Activated CD4-positive, alpha-beta T cell treated with anti-CD3 and anti-CD28 coated beads for 36 hours (primary cell): ENCODE data around the gene ZSCAN25. TPM values are rescaled to one million over a fixed set of nuclear protein-coding genes. Genes with fewer than 3 reads are reported as not detected.
A peak's percentile ranks its signal among the peaks of the same experiment; 100 is the strongest.

Source experiments
- ATAC-seq: fragments of 200-7000 bp; cut with Tn5 transposase; one replicate; pipeline ENCODE4 v1.10.0; 2021; ENCODE audit warnings: mild to moderate bottlenecking, moderate library complexity
- CTCF ChIA-PET: fragments of 350-600 bp; sonication (Branson Sonifier 250); formaldehyde crosslinking; loops from one replicate; lab custom pipeline; 2021; ENCODE audit warnings: antibody characterized with exemption; lab: Charles Lee
- POLR2A ChIA-PET: fragments of 350-600 bp; sonication (Branson Sonifier 250); formaldehyde crosslinking; loops from one replicate; lab custom pipeline; 2021; ENCODE audit warnings: antibody characterized with exemption, inconsistent platforms; lab: Charles Lee
- DNase-seq: peaks from one replicate; pipeline ENCODE4 v3.0.0-alpha.2; 2020
- H3K27ac Mint-ChIP-seq: one replicate; pipeline ENCODE4 v1.8.0; 2021; ENCODE audit warnings: mixed read lengths
- H3K27me3 Mint-ChIP-seq: one replicate; pipeline ENCODE4 v1.8.0; 2021; ENCODE audit warnings: mixed read lengths
- H3K36me3 Mint-ChIP-seq: one replicate; pipeline ENCODE4 v1.8.0; 2021; ENCODE audit warnings: low read depth, mixed read lengths
- H3K4me1 Mint-ChIP-seq: one replicate; pipeline ENCODE4 v1.8.0; 2021; ENCODE audit warnings: mixed read lengths
- H3K4me3 Mint-ChIP-seq: one replicate; pipeline ENCODE4 v1.8.0; 2021; ENCODE audit warnings: mild to moderate bottlenecking, moderate library complexity, mixed read lengths
- H3K9me3 Mint-ChIP-seq: one replicate; pipeline ENCODE4 v1.8.0; 2021; ENCODE audit warnings: low read depth, mixed read lengths
- intact Hi-C, 2 experiments: fragments of 100-400 bp; cut with DNase I in 1 of 2; cut with micrococcal nuclease in 1 of 2; formaldehyde crosslinking; loops; one replicate each; pipeline versions ENCODE4 v1.14.2 to v1.15.1; 2022 to 2024; cut with DNase I, micrococcal nuclease
- total RNA-seq, 2 experiments: library from RNA; stranded (reverse); gene quantifications; one replicate each; pipeline ENCODE4 v1.2.3, GENCODE V29; 2021

ZSCAN25 gene
- total RNA-seq, 2 experiments from 2014 or later: 20.5 to 25.2 TPM

GRCh38 chr7:99618726-99619125 is 2.0 kb downstream of the ZSCAN25 start:
- peak overlapping the region; percentile 96 for H3K27ac Mint-ChIP-seq
- ChIA-PET CTCF (no interaction called here), POLR2A (no interaction called here)
- intact Hi-C loops: loop anchor here (5.0 to 10.0 kb wide), 3 partner anchors 114 to 466 kb away; partner anchors contain the start of genes COPS6 (in 1 of the 2), ZKSCAN5 (in 1 of the 2), ZNF3 (in 1 of the 2) and ZNF394 (in 1 of the 2)
- H3K27me3 Mint-ChIP-seq: no peaks in the 10 kb centered on the region
- ATAC-seq (no peak), DNase-seq (no peak)
- peaks cover 58% of the 10 kb centered on the region for H3K36me3 Mint-ChIP-seq
- H3K4me3 Mint-ChIP-seq: peak overlapping the region; percentile 92
- peaks cover 64% of the 10 kb centered on the region for H3K4me1 Mint-ChIP-seq
- no peaks in the 10 kb centered on the region for H3K9me3 Mint-ChIP-seq

GRCh38 chr7:99619571-99620130 is 2.9 kb downstream of the ZSCAN25 start:
- Mint-ChIP-seq H3K27ac (peak overlapping the region; percentile 96), H3K36me3 (peaks cover 67% of the 10 kb centered on the region), H3K9me3 (no peaks in the 10 kb centered on the region), H3K4me1 (peaks cover 73% of the 10 kb centered on the region), H3K4me3 (no peak overlapping the region), H3K27me3 (no peaks in the 10 kb centered on the region)
- intact Hi-C loops: loop anchor here (5.0 to 10.0 kb wide), 5 partner anchors 115 to 465 kb away; partner anchors contain the start of genes COPS6 (in 1 of the 2), ZKSCAN5 (in 1 of the 2), ZNF3 (in 1 of the 2) and ZNF394 (in 1 of the 2)
- ATAC-seq (no peak), DNase-seq (no peak)
- ChIA-PET CTCF (no interaction called here), POLR2A (interaction anchor here (0.6 kb wide), 1 partner anchor 287 kb away, joined by 3 read pairs; no protein-coding TSS in a partner anchor)

GRCh38 chr7:99621271-99621670 is 4.5 kb downstream of the ZSCAN25 start:
- no peak for ATAC-seq
- intact Hi-C loops: loop anchor here in 1 of 2 experiments (5.0 kb wide), 2 partner anchors 166 to 371 kb away; no protein-coding TSS in a partner anchor
- ChIA-PET CTCF (no interaction called here), POLR2A (no interaction called here)
- no peak overlapping the region for H3K4me3 Mint-ChIP-seq
- H3K4me1 Mint-ChIP-seq: peaks cover 80% of the 10 kb centered on the region
- peaks cover 83% of the 10 kb centered on the region for H3K36me3 Mint-ChIP-seq
- H3K27ac Mint-ChIP-seq: peak overlapping the region; percentile 98
- no peak for DNase-seq
- no peaks in the 10 kb centered on the region for H3K27me3 Mint-ChIP-seq
- H3K9me3 Mint-ChIP-seq: no peaks in the 10 kb centered on the region

GRCh38 chr7:99622596-99622995 is 5.8 kb downstream of the ZSCAN25 start:
- Mint-ChIP-seq H3K9me3 (no peaks in the 10 kb centered on the region), H3K36me3 (peaks cover 90% of the 10 kb centered on the region), H3K4me3 (peak overlapping the region; percentile 88), H3K27ac (peak overlapping the region; percentile 98), H3K4me1 (peaks cover 86% of the 10 kb centered on the region), H3K27me3 (no peaks in the 10 kb centered on the region)
- CTCF ChIA-PET: no interaction called here
- ATAC-seq: no peak
- intact Hi-C loops: loop anchor here in 1 of 2 experiments (5.0 kb wide), 2 partner anchors 165 to 370 kb away; no protein-coding TSS in a partner anchor
- POLR2A ChIA-PET: no interaction called here
- DNase-seq: peak; percentile 46

- intact Hi-C loops: loop anchor here in 1 of 2 experiments (5.0 kb wide), 2 partner anchors 164 to 369 kb away; no protein-coding TSS in a partner anchor
- Mint-ChIP-seq H3K27ac (peak overlapping the region; percentile 98), H3K4me1 (peaks cover 80% of the 10 kb centered on the region), H3K9me3 (no peaks in the 10 kb centered on the region), H3K36me3 (peaks cover 88% of the 10 kb centered on the region), H3K4me3 (peak overlapping the region; percentile 88), H3K27me3 (no peaks in the 10 kb centered on the region)
- POLR2A ChIA-PET: no interaction called here
- ATAC-seq: peak; percentile 52
- CTCF ChIA-PET: interaction anchor here (1.5 kb wide), 1 partner anchor 7 kb away, joined by 4 read pairs; no protein-coding TSS in a partner anchor
- DNase-seq: peak; percentile 65
Observed at GRCh38 chr7:99623091-99623693, 6.4 kb downstream of the ZSCAN25 start.

- ATAC-seq: peak; percentile 60
- ChIA-PET POLR2A (interaction anchor here (0.6 to 1.0 kb wide), 3 partner anchors 21 to 295 kb away, joined by 3 read pairs; partner anchors contain the start of gene TRIM4), CTCF (interaction anchor here (0.6 to 1.5 kb wide), 4 partner anchors 8 to 100 kb away, joined by 3 to 4 read pairs (median 4); no protein-coding TSS in a partner anchor)
- Mint-ChIP-seq H3K27ac (peak overlapping the region; percentile 98), H3K27me3 (no peaks in the 10 kb centered on the region), H3K4me3 (peak overlapping the region; percentile 88), H3K9me3 (no peaks in the 10 kb centered on the region), H3K36me3 (peaks cover 88% of the 10 kb centered on the region), H3K4me1 (peaks cover 73% of the 10 kb centered on the region)
- DNase-seq: peak; percentile 74
- intact Hi-C loops: loop anchor here in 1 of 2 experiments (5.0 kb wide), 2 partner anchors 163 to 368 kb away; no protein-coding TSS in a partner anchor
Observed at GRCh38 chr7:99623702-99624447, 7.1 kb downstream of the ZSCAN25 start.

GRCh38 chr7:99624484-99624883 is 7.7 kb downstream of the ZSCAN25 start:
- H3K9me3 Mint-ChIP-seq: no peaks in the 10 kb centered on the region
- ATAC-seq: peak; percentile 76
- no peaks in the 10 kb centered on the region for H3K27me3 Mint-ChIP-seq
- intact Hi-C loops: loop anchor here in 1 of 2 experiments (5.0 kb wide), 2 partner anchors 163 to 368 kb away; no protein-coding TSS in a partner anchor
- H3K27ac Mint-ChIP-seq: peak overlapping the region; percentile 98
- peaks cover 86% of the 10 kb centered on the region for H3K36me3 Mint-ChIP-seq
- CTCF ChIA-PET: interaction anchor here (0.6 to 1.5 kb wide), 4 partner anchors 9 to 101 kb away, joined by 3 to 4 read pairs (median 4); no protein-coding TSS in a partner anchor
- H3K4me1 Mint-ChIP-seq: peaks cover 67% of the 10 kb centered on the region
- peak; percentile 89 for DNase-seq
- POLR2A ChIA-PET: interaction anchor here (0.5 to 1.0 kb wide), 5 partner anchors 21 to 295 kb away, joined by 3 to 4 read pairs (median 3); partner anchors contain the start of gene TRIM4
- peak overlapping the region; percentile 88 for H3K4me3 Mint-ChIP-seq

- Mint-ChIP-seq H3K36me3 (peaks cover 86% of the 10 kb centered on the region), H3K4me1 (peaks cover 71% of the 10 kb centered on the region), H3K4me3 (peak overlapping the region; percentile 88), H3K27ac (peak overlapping the region; percentile 98), H3K9me3 (no peaks in the 10 kb centered on the region), H3K27me3 (no peaks in the 10 kb centered on the region)
- CTCF ChIA-PET: interaction anchor here (0.5 to 0.6 kb wide), 2 partner anchors 101 to 885 kb away, joined by 3 read pairs; no protein-coding TSS in a partner anchor
- peak; percentile 22 for DNase-seq
- intact Hi-C loops: no loop called here
- POLR2A ChIA-PET: no interaction called here
- ATAC-seq: no peak
Observed at GRCh38 chr7:99625321-99625720, 8.6 kb downstream of the ZSCAN25 start.

- no peak for DNase-seq
Observed at GRCh38 chr7:99625961-99626360, 9.2 kb downstream of the ZSCAN25 start.

GRCh38 chr7:99626661-99627060 is 9.9 kb downstream of the ZSCAN25 start:
- Mint-ChIP-seq H3K27ac (peak overlapping the region; percentile 98), H3K36me3 (peaks cover 86% of the 10 kb centered on the region), H3K27me3 (no peaks in the 10 kb centered on the region), H3K4me1 (peaks cover 73% of the 10 kb centered on the region), H3K9me3 (no peaks in the 10 kb centered on the region), H3K4me3 (no peak overlapping the region)
- DNase-seq: no peak
- POLR2A ChIA-PET: interaction anchor here (0.7 kb wide), 1 partner anchor 164 kb away, joined by 4 read pairs; no protein-coding TSS in a partner anchor
- CTCF ChIA-PET: interaction anchor here (0.6 to 0.9 kb wide), 4 partner anchors 10 to 366 kb away, joined by 3 read pairs; no protein-coding TSS in a partner anchor
- intact Hi-C loops: no loop called here
- no peak for ATAC-seq

More at GRCh38 chr7:99625961-99626360, 9.2 kb downstream of the ZSCAN25 start:
- Mint-ChIP-seq H3K9me3 (no peaks in the 10 kb centered on the region), H3K27ac (peak overlapping the region; percentile 98), H3K27me3 (no peaks in the 10 kb centered on the region), H3K4me3 (peak overlapping the region; percentile 88), H3K4me1 (peaks cover 72% of the 10 kb centered on the region), H3K36me3 (peaks cover 87% of the 10 kb centered on the region)
- POLR2A ChIA-PET: no interaction called here
- intact Hi-C loops: no loop called here
- CTCF ChIA-PET: interaction anchor here (0.5 kb wide), 1 partner anchor 102 kb away, joined by 3 read pairs; no protein-coding TSS in a partner anchor
- ATAC-seq: no peak
